SW 1271 (cell line): ENCODE results near the gene CALCOCO2.
A peak's percentile ranks its signal among the peaks of the same experiment; 100 is the strongest.
"Not testable (repeated sequence)": the region's sequence is repeated elsewhere in the genome, so short reads cannot be mapped to it uniquely, and the experiment has no call there.

Experiments
- DNase-seq, 2 experiments: peaks; one replicate each; lab custom pipeline; 2025; lab: John Stamatoyannopoulos, UW

CALCOCO2 gene

GRCh38 chr17:48825446-48826381 lies 5.1 kb upstream of the CALCOCO2 start:
- DNase-seq = peak in 1 of 2 experiments; percentile 15

- no peak for DNase-seq
Observed at GRCh38 chr17:48831549-48831883, 681 bp downstream of the CALCOCO2 start.

- no peak for DNase-seq
Observed at GRCh38 chr17:48834973-48835372, 4.1 kb downstream of the CALCOCO2 start.

GRCh38 chr17:48835971-48836370 lies 5.1 kb downstream of the CALCOCO2 start:
- DNase-seq = no peak

GRCh38 chr17:48837458-48837857 lies 6.6 kb downstream of the CALCOCO2 start:
- not testable (repeated sequence) for DNase-seq

GRCh38 chr17:48840441-48840840 lies 9.6 kb downstream of the CALCOCO2 start:
- DNase-seq = no peak

- DNase-seq = peak in 1 of 2 experiments; percentile 30
Observed at GRCh38 chr17:48841395-48841831, 10.6 kb downstream of the CALCOCO2 start.

GRCh38 chr17:48842746-48843145 lies 11.9 kb downstream of the CALCOCO2 start:
- DNase-seq = no peak

DNA sequence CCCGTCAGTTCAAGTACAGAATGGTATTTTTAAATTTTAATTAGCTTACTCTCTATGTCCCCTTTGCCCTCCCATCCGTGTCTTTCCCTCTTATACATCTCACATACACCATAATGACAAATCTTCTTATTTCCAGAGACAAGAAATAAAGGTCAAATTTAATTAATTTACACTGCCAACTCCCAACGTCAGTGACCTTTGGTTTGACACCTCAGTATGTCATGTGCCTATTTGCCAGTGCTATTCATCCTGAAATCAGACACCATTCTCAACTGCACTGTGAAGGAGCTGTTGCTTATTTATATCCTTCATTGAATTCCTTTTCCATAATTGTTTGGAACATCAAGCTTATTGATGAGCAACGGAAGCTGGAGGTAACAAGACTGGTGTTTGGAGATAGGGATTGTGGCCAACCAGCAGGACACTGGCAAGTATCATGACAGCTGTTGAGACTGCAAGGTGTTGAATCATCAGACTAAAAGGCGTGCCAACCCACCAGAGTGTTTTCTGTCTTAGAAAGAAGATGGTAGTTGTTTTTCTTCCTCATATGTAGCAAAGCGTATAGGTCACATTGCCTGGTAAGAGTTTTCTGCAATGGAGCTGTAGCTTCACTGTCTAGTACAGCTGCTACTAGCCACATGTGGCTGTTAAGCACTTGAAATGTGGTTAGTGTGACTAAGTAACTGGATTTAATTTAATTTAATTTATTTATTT lies 12.5 kb downstream of the CALCOCO2 start:
- no peak for DNase-seq

DNA sequence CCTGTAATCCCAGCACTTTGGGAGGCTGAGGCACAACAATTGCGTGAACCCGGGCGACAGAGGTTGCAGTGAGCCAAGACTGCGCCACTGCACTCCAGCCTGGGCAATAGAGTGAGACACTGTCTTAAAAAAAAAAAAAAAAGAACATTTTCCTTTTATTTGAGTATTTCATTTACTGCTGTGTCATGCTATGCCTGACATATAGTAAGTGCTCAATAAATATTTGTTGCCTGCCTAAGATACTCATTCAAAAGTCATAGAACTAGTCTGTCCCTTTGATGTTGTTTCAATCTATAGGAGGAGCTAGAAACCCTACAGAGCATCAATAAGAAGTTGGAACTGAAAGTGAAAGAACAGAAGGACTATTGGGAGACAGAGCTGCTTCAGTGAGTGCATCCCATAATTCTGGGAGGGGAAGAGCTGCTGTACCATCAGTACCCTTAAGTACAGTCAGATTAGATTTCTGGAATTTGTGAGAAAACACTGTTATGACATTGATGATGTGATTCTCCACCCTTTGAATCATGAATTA lies 20.0 kb downstream of the CALCOCO2 start:
- no peak for DNase-seq

DNA sequence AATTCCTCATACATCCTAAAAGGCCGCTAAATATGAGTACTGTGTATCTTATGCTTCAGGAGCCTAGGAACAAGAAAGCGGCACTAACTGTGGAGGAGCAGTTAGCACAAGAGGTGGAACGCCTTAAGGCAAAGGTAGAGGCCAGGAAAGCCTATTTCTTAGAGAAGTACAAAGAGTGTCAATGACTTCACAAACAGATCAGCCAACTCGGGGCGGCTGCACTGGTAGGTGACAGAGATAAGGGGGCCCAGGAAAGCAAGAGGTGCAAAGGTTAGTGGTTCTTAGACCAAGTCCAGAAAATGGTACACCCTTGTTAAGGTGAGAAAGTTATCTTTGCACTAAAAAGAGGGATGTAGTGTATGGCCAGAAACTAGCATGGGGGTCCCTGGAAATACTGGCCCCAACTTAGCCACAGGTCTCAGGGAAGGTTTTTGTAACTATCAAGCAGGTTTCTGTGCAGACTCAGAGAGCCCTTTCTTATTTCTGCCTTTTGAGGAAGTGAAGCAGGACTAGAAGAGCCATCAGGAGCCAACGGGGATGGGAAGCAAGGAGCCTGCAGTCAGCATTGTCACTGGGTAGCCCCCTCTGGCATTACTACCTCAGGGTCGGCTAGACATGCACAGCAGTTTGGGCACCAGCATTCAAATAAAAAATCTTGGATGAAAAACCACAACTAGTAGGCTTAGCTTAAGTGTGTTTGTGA lies 24.1 kb downstream of the CALCOCO2 start:
- no peak for DNase-seq

- no peak for DNase-seq
Observed at GRCh38 chr17:48856122-48856821, 25.4 kb downstream of the CALCOCO2 start.

DNA sequence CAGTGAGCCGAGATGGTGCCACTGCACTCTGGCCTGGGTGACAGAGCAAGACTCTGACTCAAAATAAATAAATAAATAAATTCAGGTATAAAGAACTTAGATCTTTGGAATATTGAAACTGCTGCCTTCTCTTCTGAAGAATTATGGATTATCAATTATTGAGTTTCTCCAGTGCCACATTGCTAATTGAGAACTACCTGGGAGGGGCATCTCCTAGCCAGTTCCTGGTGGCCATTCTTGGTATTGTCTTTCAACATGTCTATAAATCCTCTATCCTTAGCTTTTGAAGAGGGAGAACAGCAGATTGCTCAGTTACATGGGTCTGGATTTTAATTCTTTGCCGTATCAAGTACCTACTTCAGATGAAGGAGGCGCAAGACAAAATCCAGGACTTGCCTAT lies 29.2 kb downstream of the CALCOCO2 start:
- DNase-seq = no peak

DNA sequence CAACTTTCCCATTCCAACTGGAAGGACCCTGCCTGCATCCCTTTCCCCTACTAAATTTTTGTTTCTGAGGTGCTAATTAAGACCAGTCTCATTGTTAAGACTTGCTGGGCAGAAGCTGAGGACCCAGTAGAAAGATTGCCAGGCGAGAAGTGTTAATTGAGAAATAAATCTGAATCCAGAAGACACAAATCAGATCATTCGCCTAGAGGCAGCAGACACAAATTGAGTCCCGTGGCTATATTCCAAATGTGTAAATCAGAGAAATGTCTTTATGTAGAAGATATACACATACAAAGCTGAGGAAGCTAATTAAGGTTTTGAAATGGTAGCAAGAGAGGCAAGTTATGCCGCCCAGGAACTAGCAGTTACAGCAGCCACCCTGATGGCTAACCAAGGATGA lies 29.6 kb downstream of the CALCOCO2 start:
- no peak for DNase-seq

GRCh38 chr17:48868916-48869500 lies 38.2 kb downstream of the CALCOCO2 start:
- DNase-seq = no peak

GRCh38 chr17:48869821-48870318 lies 39.0 kb downstream of the CALCOCO2 start:
- DNase-seq = no peak

DNA sequence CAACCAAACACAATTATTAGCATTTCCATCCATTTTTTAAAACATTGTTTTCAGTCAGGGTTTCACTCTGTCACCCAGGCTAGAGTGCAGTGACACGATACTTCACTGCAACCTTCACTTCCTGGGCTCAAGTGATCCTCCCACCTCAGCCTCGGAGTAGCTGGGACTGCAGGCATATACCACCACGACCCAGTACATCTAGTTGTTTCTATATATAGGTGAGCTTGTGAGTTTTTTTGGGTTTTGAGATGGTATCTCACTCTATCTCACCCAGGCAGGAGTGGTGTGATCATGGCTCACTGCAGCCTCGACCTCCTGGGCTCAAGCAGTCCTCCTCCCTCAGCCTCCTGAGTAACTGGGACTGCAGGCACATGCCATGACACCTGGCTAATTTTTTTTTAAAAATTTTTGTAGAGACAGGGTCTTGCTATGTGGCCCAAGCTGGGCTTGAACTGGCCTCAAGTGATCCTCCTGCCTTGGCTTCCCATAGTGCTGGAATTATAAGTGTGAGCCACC lies 40.3 kb downstream of the CALCOCO2 start:
- no peak for DNase-seq

GRCh38 chr17:48871551-48872351 lies 40.9 kb downstream of the CALCOCO2 start:
- DNase-seq = no peak

DNA sequence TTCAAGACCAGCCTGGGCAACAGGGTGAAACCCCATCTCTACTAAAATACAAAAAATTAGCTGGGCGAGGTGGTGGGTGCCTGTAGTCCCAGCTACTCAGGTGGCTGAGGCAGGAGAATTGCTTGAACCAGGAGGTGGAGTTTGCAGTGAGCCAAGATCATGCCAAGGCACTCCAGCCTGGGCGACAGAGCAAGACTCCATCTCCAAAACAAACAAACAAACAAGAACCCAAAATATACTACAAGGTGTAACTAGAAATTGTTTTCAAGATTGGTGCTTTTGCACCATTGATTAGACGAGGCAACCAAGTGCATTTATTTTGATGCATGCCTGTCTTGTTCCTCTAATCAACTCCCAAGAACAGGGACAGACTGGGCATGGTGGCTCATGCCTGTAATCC lies 41.6 kb downstream of the CALCOCO2 start:
- DNase-seq = not testable (repeated sequence)

- no peak for DNase-seq
Observed at GRCh38 chr17:48873209-48873608, 42.4 kb downstream of the CALCOCO2 start.
